ENCODE results near the gene VIPR2.

VIPR2 gene

GRCh38 chr7:159108941-159109652 is 35.6 kb downstream of the VIPR2 start:
- H3K27ac ChIP-seq (ENCODE audit: low read length), result peak overlapping the region; percentile 20; the same call in 1 of the 2 replicates
- H2AFZ ChIP-seq (ENCODE audit: low read depth, low read length), result no peak overlapping the region
- ATAC-seq (ENCODE audit: insufficient read depth, low read depth) (no peak), DNase-seq (no peak)
- 0 out of 2 replicates have a peak, but pooled peaks cover 5% of the 10 kb centered on the region for H3K79me2 ChIP-seq (ENCODE audit: insufficient read depth, low read length)
- H3K27me3 ChIP-seq (ENCODE audit: insufficient read depth, low read length, poor library complexity), result no peaks in the 10 kb centered on the region
- H3K9ac ChIP-seq (ENCODE audit: low read depth, low read length), result no peak overlapping the region
- no peak overlapping the region for H3K4me2 ChIP-seq (ENCODE audit: insufficient read depth, low read length)
- H3K4me1 ChIP-seq (ENCODE audit: insufficient read depth, low read length), result no peaks in the 10 kb centered on the region
- no peak overlapping the region for H3K4me3 ChIP-seq (ENCODE audit: low read depth in 1 of 2, low read length in 2 of 2)
- H4K20me1 ChIP-seq (ENCODE audit: insufficient read depth, low read length), result no peaks in the 10 kb centered on the region
- TF ChIP-seq CTCF (IDR thresholded peaks at IDR 0.05; ENCODE audit: borderline replicate concordance, extremely low read depth, low read length, poor library complexity, severe bottlenecking) (no peak), EZH2 (IDR thresholded peaks at IDR 0.05; ENCODE audit: borderline replicate concordance, low read depth, low read length, severe bottlenecking) (no peak)
- peaks cover 69% of the 10 kb centered on the region for H3K36me3 ChIP-seq (ENCODE audit: insufficient read depth, low read length)
- H3K9me3 ChIP-seq (ENCODE audit: insufficient read depth, low read length, severe bottlenecking), result no peaks in the 10 kb centered on the region

GRCh38 chr7:159108491-159108890 is 36.2 kb downstream of the VIPR2 start:
- H3K9me3 ChIP-seq (ENCODE audit: insufficient read depth, low read length, severe bottlenecking), result no peaks in the 10 kb centered on the region
- H3K79me2 ChIP-seq (ENCODE audit: insufficient read depth, low read length), result 0 out of 2 replicates have a peak, but pooled peaks cover 3% of the 10 kb centered on the region
- no peak overlapping the region for H3K4me3 ChIP-seq (ENCODE audit: low read depth in 1 of 2, low read length in 2 of 2)
- ATAC-seq (ENCODE audit: insufficient read depth, low read depth) (no peak), DNase-seq (no peak)
- H3K4me2 ChIP-seq (ENCODE audit: insufficient read depth, low read length), result no peak overlapping the region
- peaks cover 73% of the 10 kb centered on the region for H3K36me3 ChIP-seq (ENCODE audit: insufficient read depth, low read length)
- H3K9ac ChIP-seq (ENCODE audit: low read depth, low read length), result no peak overlapping the region
- H3K4me1 ChIP-seq (ENCODE audit: insufficient read depth, low read length), result no peaks in the 10 kb centered on the region
- no peaks in the 10 kb centered on the region for H4K20me1 ChIP-seq (ENCODE audit: insufficient read depth, low read length)
- H3K27me3 ChIP-seq (ENCODE audit: insufficient read depth, low read length, poor library complexity), result no peaks in the 10 kb centered on the region
- H3K27ac ChIP-seq (ENCODE audit: low read length), result peak overlapping the region; percentile 20
- no peak overlapping the region for H2AFZ ChIP-seq (ENCODE audit: low read depth, low read length)
- TF ChIP-seq CTCF (IDR thresholded peaks at IDR 0.05; ENCODE audit: borderline replicate concordance, extremely low read depth, low read length, poor library complexity, severe bottlenecking) (no peak), EZH2 (IDR thresholded peaks at IDR 0.05; ENCODE audit: borderline replicate concordance, low read depth, low read length, severe bottlenecking) (no peak)

- Histone ChIP-seq H3K4me2 (ENCODE audit: insufficient read depth, low read length) (no peak overlapping the region), H4K20me1 (ENCODE audit: insufficient read depth, low read length) (no peaks in the 10 kb centered on the region), H3K79me2 (ENCODE audit: insufficient read depth, low read length) (no peaks in the 10 kb centered on the region), H3K27ac (ENCODE audit: low read length) (peak overlapping the region; percentile 20), H3K27me3 (ENCODE audit: insufficient read depth, low read length, poor library complexity) (no peaks in the 10 kb centered on the region), H3K9me3 (ENCODE audit: insufficient read depth, low read length, severe bottlenecking) (no peaks in the 10 kb centered on the region), H3K9ac (ENCODE audit: low read depth, low read length) (no peak overlapping the region; the same call in 1 of the 2 replicates), H2AFZ (ENCODE audit: low read depth, low read length) (no peak overlapping the region), H3K4me1 (ENCODE audit: insufficient read depth, low read length) (no peaks in the 10 kb centered on the region), H3K36me3 (ENCODE audit: insufficient read depth, low read length) (peaks cover 85% of the 10 kb centered on the region), H3K4me3 (ENCODE audit: low read depth in 1 of 2, low read length in 2 of 2) (no peak overlapping the region)
- DNase-seq (no peak), ATAC-seq (ENCODE audit: insufficient read depth, low read depth) (0 out of 3 replicates have a peak, but pooled peaks have one; percentile 17)
- TF ChIP-seq CTCF (IDR thresholded peaks at IDR 0.05; ENCODE audit: borderline replicate concordance, extremely low read depth, low read length, poor library complexity, severe bottlenecking), result no peak
- TF ChIP-seq EZH2 (IDR thresholded peaks at IDR 0.05; ENCODE audit: borderline replicate concordance, low read depth, low read length, severe bottlenecking), result no peak
Measured at GRCh38 chr7:159107161-159107892, 37.3 kb downstream of the VIPR2 start.
